Measurements from ENCODE around the gene NTM. TPM values are rescaled to one million over a fixed set of nuclear protein-coding genes. Genes with fewer than 3 reads are reported as not detected.
"Not testable (repeated sequence)": the region's sequence is repeated elsewhere in the genome, so short reads cannot be mapped to it uniquely, and the experiment has no call there.

Gene NTM
- total RNA-seq, 2 donors from 2014 or later = not detected

DNA sequence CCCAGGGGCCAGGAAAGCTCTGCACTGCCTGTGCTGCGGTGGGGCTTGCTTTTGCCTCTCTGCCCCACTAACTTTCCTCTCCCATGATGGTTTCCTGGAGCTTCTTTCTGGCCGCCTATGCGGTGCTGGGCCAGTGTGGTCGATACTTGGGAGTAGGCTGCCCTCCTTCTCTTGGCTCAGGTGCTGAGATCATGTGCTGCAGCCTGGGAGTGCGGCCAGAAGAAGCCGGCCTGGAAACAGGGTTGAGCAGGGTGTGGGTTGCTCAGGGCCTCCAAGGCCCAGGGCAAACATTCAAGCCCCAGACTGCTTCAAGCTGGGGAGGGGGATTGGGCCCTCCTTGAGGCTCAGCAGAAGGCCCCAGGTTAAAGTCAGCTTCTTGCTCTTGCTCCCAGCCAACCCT lies 125.0 kb downstream of the NTM start:
- H3K9me3 ChIP-seq = no peaks in the 10 kb centered on the region
- H3K27me3 ChIP-seq (replicated peaks; ENCODE audit: insufficient read depth) = no peaks in the 10 kb centered on the region
- no peak overlapping the region for H3K27ac ChIP-seq
- no peak for DNase-seq (ENCODE audit: low spot score)
- ATAC-seq (ENCODE audit: insufficient number of reproducible peaks, low FRiP score, low read depth) = no peak
- TF ChIP-seq, protein P1, sequence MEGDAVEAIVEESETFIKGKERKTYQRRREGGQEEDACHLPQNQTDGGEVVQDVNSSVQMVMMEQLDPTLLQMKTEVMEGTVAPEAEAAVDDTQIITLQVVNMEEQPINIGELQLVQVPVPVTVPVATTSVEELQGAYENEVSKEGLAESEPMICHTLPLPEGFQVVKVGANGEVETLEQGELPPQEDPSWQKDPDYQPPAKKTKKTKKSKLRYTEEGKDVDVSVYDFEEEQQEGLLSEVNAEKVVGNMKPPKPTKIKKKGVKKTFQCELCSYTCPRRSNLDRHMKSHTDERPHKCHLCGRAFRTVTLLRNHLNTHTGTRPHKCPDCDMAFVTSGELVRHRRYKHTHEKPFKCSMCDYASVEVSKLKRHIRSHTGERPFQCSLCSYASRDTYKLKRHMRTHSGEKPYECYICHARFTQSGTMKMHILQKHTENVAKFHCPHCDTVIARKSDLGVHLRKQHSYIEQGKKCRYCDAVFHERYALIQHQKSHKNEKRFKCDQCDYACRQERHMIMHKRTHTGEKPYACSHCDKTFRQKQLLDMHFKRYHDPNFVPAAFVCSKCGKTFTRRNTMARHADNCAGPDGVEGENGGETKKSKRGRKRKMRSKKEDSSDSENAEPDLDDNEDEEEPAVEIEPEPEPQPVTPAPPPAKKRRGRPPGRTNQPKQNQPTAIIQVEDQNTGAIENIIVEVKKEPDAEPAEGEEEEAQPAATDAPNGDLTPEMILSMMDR (IDR thresholded peaks at IDR 0.05) = no peak
- H3K4me3 ChIP-seq = no peak overlapping the region
- H3K36me3 ChIP-seq = no peaks in the 10 kb centered on the region
- no peaks in the 10 kb centered on the region for H3K4me1 ChIP-seq (ENCODE audit: control insufficient read depth in 1 of 2, low read depth in 2 of 2)

DNA sequence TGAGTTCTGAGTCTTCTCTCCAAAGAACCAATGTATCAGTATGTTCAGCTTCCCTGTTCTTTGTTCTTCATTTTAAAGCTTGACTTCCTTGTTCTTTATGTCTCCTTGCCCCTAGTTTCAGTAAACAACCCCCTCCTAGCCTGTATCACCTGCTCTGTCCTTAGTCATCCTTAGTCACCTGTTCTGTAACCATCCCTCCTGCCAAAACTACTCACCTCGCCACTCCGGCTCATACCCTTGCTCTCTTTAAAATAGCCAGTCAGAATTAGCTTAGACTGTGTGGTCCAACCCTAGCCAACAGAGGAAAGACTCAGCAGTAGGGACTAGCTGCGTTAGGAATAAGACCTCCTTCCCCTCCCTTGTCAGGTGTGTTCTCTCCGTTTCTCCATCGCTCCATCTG lies 127.3 kb downstream of the NTM start:
- not testable (repeated sequence) for H3K4me1 ChIP-seq (ENCODE audit: control insufficient read depth in 1 of 2, low read depth in 2 of 2); H3K4me3 ChIP-seq; H3K27ac ChIP-seq; H3K9me3 ChIP-seq; H3K36me3 ChIP-seq; ATAC-seq (ENCODE audit: insufficient number of reproducible peaks, low FRiP score, low read depth); H3K27me3 ChIP-seq (replicated peaks; ENCODE audit: insufficient read depth); DNase-seq (ENCODE audit: low spot score)

DNA sequence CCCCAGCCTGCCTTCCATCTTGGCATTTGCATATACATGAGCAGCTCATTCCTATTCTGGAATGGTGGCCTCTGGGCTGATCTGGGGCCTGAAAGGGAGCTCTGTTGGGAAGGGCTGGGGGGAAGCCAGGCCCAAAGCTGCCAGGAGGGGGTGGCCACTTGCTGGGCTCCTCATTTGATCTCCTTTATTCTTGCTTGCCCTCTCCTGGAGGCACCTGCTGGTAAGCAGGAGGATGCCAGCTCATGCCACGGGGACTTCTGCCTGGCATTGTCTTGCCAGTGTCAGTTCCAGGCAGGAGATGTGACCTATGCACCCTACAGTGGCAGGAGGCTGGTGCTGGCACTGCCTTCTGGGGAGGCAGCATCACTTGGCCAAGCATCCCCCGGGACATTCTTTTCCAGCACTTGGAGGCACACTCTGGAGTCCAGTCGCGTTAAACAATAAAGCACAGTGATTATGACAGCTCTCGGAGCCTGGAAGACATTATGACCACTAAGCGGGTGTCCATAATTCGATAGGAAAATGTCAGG lies 128.3 kb downstream of the NTM start:
- Histone ChIP-seq H3K27ac (no peak overlapping the region), H3K36me3 (no peaks in the 10 kb centered on the region), H3K4me3 (no peak overlapping the region), H3K4me1 (ENCODE audit: control insufficient read depth in 1 of 2, low read depth in 2 of 2) (no peaks in the 10 kb centered on the region), H3K9me3 (no peaks in the 10 kb centered on the region), H3K27me3 (replicated peaks; ENCODE audit: insufficient read depth) (no peaks in the 10 kb centered on the region)
- DNase-seq (ENCODE audit: low spot score) = no peak
- TF ChIP-seq, protein P1 (IDR thresholded peaks at IDR 0.05) = no peak
- no peak for ATAC-seq (ENCODE audit: insufficient number of reproducible peaks, low FRiP score, low read depth)

DNA sequence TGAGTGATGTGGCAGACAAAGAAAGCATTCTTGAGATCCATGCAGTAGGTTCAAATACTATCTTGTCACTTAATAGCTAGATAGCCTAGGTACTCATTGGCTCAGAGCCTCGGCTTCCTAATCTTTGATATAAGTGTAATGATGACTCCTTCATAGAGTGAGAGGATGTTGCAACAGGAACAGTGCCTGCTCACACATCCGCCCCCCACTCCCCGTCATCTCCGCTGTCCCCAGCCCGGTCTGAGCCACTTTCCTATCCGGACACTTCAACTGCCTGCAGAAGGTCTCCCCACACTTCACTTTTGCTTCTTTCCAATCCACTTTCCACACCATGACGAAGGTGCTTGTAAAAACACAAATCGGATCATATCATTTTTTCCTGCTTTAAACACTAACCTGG lies 128.8 kb downstream of the NTM start:
- no peak overlapping the region for H3K4me3 ChIP-seq
- no peaks in the 10 kb centered on the region for H3K4me1 ChIP-seq (ENCODE audit: control insufficient read depth in 1 of 2, low read depth in 2 of 2)
- H3K27ac ChIP-seq = no peak overlapping the region
- no peak for ATAC-seq (ENCODE audit: insufficient number of reproducible peaks, low FRiP score, low read depth)
- H3K36me3 ChIP-seq = no peaks in the 10 kb centered on the region
- no peaks in the 10 kb centered on the region for H3K27me3 ChIP-seq (replicated peaks; ENCODE audit: insufficient read depth)
- DNase-seq (ENCODE audit: low spot score) = no peak
- TF ChIP-seq, protein P1 (IDR thresholded peaks at IDR 0.05) = no peak
- H3K9me3 ChIP-seq = no peaks in the 10 kb centered on the region

DNA sequence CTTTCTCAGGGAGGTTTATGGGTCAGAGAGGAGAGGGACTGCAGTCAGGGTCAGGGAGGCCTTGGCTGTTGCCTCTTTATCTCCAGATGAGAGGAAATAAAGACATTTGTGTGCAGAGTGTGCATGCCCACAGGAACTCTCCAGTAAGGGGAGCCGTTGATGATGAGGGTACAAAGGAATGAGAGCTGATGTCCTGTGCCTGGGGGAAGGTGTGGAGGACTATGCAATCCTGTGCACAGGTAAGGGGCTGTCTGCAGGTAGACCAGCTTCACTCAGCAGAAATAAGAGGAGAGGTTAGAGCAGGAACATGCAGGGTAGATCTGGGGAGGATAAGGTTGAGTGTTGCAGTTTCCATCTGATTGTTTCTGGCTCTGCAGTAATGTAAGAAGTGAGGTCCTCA lies 132.6 kb downstream of the NTM start:
- Histone ChIP-seq H3K4me3 (no peak overlapping the region), H3K9me3 (no peaks in the 10 kb centered on the region), H3K27me3 (replicated peaks; ENCODE audit: insufficient read depth) (no peaks in the 10 kb centered on the region), H3K36me3 (no peaks in the 10 kb centered on the region), H3K27ac (no peak overlapping the region), H3K4me1 (ENCODE audit: control insufficient read depth in 1 of 2, low read depth in 2 of 2) (no peaks in the 10 kb centered on the region)
- no peak for DNase-seq (ENCODE audit: low spot score)
- ATAC-seq (ENCODE audit: insufficient number of reproducible peaks, low FRiP score, low read depth) = no peak
- TF ChIP-seq, protein P1 (IDR thresholded peaks at IDR 0.05) = no peak
